DMS114 treated with DMSO at 0.1 percent for 48 hours (cell line): Measurements from ENCODE around the gene GARIN5A.

Source experiments
- DNase-seq: peaks from one replicate; lab custom pipeline; 2025; ENCODE audit not compliant: unreplicated experiment; lab: John Stamatoyannopoulos, UW

Gene GARIN5A

GRCh38 chr19:50435627-50436026, 41.0 kb downstream of the GARIN5A start:
- no peak for DNase-seq

DNA sequence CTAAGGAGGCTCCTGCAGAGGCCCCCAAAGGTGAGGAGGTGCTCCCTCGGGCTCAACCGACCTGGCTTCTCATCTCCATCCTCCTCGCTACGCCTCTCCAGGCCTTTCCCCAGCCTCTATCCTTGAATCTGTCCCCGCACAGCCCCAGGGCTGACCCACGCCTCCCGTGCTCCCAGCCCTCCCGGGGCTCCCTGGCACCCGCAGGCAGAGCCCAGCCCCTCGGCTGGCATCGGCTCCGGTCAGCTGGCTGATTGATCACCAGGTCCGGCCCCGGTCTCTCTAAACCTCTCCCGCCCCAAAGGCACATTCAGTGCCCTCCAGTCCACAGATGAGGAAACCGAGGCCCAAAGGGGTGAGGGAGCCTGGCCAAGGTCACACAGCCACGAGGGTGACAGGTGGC, 41.4 kb downstream of the GARIN5A start:
- no peak for DNase-seq

DNA sequence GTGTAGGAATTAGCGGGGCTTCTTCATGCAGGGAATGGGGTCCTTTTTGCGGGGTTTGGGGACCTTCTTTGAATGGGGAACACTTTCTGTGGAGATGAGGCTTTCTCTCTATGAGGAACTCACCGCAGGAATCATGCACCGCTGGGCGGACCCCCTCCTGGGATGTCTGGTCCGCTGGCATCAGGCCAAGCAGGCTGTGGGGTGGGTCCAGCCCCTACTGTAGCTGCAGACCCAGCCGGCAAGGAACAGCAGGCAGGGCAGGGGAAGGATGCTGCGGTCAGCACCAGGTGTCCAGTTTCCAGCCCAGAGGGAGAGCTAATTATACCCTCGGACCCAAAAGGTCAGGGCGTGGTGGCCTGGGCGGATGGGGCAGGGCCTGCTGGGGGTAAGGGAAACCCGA, 42.1 kb downstream of the GARIN5A start:
- no peak for DNase-seq

GRCh38 chr19:50433201-50434180, 43.2 kb downstream of the GARIN5A start:
- no peak for DNase-seq

DNA sequence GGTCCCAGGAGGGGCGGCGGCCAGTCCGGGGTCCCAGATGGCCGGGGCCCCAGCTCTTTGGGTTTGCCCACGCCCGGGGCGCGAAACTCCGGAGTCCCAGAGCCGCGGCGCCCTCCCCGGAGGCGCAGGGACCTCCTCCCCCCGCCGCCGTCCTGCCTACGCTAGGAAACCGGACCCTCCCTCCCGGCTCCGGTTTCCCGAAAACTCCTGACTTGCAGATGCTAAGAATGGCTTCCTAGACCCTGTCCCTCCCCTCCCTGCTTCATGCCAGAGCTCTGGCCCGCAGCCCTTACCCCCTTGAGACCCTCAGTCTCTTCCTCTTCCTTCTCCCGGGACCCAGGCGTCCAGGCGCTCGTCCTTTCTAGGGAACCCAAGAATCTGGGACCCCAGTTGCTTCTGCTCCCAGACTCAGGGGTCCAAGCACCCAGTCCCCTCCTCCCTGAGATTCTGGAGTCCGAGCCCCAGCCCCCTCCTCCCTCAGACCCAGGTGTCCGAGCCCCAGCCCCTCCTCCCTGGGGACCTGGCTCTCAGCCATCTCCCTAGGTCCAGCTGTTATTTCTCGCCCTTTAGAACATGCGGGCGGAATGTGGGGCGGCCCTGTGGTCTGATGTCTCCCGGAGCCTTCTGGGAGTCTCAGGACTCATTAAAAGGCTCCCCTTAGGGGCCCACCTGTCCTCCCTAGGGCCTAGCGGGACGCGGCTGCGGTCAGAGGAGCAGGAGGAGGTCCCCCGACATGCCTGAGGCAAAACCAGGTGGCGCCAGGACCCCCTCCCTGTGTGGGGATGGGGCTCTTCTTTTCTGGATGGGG, 44.2 kb downstream of the GARIN5A start, which contains the start of gene MYBPC2:
Gene MYBPC2, plus strand, starts transcription at position 672 of the 808 bp plus-strand sequence. Its CDS starts 62 bp downstream, at position 734.
- no peak for DNase-seq

DNA sequence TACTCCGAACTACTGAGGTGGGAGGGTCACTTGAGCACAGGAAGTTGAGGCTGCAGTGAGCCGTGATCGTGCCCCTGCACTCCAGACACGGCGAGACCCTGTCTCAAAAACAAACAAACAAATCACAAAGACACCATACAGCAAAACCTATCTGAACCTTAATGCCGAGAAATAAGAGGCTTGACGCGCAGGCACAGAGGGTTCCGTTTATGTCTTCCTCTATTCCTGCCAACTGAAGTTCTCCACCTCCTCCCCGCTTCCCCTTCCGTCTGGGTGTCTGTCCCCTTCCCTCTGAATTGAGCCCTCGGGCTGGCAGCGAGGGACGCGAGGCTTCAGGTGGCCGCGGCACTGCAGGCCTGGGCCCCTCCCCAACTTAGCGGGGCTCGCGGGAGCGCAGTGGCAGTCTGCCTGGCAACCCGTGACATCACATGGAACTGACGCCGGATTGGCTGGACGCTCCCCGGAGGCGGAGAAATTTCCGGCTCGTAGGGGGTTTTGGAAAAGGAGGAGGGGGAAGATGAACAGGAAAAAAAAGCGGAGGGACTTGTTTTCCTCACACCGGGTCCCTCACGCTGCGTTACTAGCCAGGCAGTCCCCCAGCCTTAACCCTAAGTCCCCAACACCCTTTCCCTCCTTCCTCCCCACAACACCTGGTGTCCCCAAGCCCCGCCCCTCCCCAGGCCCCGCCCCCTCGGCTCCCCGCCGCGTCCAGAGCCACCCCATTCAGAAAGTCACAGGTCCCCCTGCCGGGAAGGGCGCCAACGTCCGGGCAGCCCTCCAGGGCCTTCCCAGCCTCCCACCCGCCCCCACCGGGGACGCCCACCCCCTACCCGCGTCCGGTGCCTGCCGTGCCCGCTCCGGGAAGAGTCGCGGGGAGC, 45.1 kb downstream of the GARIN5A start:
- DNase-seq = peak; percentile 40

GRCh38 chr19:50430888-50431342, 45.7 kb downstream of the GARIN5A start:
- no peak for DNase-seq

DNA sequence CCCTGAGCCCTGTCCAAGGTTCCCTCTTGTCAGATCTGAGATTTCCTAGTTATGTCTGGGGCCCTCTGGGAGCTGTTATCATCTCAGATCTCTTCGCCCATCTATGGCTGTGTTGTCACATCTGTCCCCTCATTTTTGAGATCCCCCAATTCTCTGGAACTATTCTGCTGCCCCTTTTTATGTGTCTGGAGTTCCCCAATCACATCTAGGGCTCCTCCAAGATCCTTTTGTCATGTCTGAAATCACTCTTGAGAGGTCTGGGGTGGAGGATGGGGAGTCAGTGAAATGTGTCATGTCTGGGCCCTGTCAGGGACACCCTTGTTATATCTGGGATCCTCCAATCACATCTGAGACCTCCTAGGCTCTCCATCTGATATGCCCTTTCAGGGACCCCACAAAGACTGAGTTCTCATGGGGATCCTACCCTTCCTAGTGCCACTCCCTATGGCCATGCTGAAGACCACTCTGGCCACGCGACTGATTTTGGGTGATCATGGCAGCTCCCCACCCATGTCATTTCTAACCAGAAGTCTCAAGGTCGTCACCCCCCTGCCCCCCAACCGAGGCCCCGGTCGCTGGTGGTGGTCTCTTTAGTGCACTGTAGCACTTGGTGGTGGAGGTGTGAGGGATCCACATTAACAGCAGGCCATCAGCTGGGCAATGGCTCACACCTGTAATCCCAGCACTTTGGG, 47.7 kb downstream of the GARIN5A start:
- DNase-seq = no peak

DNA sequence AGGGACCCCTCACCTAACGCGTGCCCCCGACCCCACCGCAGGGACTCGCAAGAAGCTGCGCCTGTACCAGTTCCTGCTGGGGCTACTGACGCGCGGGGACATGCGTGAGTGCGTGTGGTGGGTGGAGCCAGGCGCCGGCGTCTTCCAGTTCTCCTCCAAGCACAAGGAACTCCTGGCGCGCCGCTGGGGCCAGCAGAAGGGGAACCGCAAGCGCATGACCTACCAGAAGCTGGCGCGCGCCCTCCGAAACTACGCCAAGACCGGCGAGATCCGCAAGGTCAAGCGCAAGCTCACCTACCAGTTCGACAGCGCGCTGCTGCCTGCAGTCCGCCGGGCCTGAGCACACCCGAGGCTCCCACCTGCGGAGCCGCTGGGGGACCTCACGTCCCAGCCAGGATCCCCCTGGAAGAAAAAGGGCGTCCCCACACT, 48.6 kb downstream of the GARIN5A start:
- no peak for DNase-seq

DNA sequence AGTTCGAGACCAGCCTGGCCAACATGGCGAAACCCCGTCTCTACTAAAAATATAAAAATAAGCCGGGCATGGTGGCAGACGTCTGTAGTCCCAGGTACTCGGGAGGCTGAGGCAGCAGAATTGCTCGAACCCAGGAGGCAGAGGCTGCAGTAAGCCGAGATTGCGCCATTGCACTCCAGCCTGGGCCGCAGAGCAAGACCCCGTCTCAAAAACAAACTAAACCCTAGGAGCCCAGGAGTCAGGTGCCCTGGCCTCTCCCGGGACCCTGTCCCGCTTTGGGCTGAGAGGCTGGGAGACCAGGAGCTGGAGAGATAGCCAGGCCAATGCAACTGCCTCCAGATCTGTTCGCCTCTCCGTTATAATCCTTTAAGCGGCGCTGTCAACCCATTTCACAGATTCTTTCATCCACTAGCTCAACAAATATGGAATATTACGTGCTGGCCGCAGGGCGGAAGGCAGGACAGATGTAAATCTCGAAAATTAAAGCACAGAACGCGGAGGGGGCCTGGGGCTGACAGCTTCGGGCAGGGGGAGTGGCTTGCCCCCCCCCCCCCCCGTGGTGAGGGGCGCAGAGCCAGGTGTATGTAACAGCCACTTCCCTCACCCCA, 49.2 kb downstream of the GARIN5A start:
- no peak for DNase-seq

GRCh38 chr19:50425581-50425980, 51.1 kb downstream of the GARIN5A start:
- DNase-seq = no peak

GRCh38 chr19:50423279-50424113, 53.2 kb downstream of the GARIN5A start:
- DNase-seq = no peak

- no peak for DNase-seq
These were observed 54.0 kb downstream of the GARIN5A start for GRCh38 chr19:50422397-50423278.

GRCh38 chr19:50420808-50421207, 55.8 kb downstream of the GARIN5A start:
- DNase-seq = no peak

- no peak for DNase-seq
These were observed 56.5 kb downstream of the GARIN5A start for GRCh38 chr19:50420127-50420526.

- DNase-seq = no peak
These were observed 57.0 kb downstream of the GARIN5A start for GRCh38 chr19:50419580-50420035.

DNA sequence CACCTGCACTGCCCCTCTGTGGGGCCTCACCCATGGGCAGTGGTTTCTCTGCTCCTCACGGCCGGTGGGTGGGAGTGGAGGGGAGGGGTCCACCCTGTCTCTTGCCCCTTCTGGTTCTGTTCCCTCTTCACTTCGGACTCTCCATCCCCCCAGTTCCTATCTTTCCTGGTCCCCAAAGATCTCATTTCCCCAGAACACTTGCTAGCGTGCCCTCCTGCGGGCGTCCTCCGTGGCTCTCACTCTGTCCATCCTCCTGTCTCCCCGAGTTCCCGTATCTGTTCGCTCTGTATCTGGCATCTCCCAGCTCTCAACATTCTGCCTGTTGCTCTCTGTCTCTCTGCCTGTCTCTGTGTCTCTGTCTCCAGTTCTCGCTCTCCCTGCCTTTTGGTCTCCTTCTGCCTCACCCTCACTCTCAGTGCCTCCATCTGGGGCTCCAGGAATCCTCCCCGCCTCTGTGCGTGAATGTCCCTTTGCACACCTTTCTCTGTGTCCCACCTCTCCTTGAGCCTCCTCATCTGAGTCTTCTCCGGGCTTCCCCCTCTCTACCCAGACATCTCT, 57.5 kb downstream of the GARIN5A start:
- no peak for DNase-seq
